GM18505 (cell line): ENCODE data around the gene RDH5.

Experiments
- ATAC-seq: cut with Tn5 transposase; IDR thresholded peaks from one replicate; pipeline ENCODE4 v1.9.1; 2021; ENCODE audit not compliant: unreplicated experiment
- POLR2A ChIP-seq: IDR thresholded peaks from 4 replicates; pipeline ENCODE4 v1.6.1; 2011; ENCODE audit warnings: borderline replicate concordance; ENCODE audit not compliant: insufficient read depth, insufficient read length; ENCODE audit errors: extremely low read depth

Gene RDH5

DNA sequence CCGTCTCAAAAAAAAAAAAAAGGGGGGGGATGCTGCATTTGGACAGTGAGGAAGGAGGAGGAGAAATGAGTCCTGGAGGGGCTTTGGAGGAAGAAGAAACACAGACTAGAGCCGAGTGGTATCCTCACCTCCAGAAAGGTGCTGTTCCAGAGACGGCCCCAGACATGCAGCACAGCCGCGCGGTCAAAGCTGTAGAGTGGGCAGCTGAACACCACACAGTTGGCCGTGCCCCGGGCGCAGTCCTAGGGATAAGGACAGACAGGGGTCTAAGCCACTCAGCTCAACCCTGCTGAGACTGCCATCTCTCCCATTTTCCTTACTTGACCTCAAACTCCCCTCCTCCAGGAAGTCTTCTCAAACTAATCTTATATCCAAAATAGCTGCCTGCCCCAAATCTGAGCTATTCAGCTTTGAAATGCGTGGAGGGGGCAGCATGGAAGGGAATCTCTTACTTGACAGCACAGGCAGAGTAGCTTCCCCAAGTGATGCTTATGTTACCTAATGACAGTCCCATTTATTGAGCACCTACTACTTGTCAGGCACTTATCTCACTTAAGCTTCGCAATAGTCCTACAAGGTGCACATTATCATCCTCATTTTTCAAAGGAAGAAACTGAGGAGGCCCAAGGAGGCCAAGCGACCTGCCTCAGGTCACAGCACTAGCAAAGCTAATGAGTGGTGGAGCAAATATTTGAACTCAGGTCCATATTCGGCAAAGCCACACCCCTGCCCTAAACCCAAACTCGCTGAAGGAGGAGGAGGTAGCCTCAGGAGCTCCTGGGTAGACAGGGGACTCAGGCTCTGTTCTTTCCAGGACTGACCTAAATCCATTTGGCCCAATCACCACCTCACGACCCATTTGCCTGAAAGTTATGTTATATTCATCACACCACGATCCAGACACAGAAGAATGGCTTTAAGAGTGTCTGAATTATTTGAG lies 31.2 kb upstream of the RDH5 start:
- TF ChIP-seq POLR2A: no peak
- no peak for ATAC-seq

DNA sequence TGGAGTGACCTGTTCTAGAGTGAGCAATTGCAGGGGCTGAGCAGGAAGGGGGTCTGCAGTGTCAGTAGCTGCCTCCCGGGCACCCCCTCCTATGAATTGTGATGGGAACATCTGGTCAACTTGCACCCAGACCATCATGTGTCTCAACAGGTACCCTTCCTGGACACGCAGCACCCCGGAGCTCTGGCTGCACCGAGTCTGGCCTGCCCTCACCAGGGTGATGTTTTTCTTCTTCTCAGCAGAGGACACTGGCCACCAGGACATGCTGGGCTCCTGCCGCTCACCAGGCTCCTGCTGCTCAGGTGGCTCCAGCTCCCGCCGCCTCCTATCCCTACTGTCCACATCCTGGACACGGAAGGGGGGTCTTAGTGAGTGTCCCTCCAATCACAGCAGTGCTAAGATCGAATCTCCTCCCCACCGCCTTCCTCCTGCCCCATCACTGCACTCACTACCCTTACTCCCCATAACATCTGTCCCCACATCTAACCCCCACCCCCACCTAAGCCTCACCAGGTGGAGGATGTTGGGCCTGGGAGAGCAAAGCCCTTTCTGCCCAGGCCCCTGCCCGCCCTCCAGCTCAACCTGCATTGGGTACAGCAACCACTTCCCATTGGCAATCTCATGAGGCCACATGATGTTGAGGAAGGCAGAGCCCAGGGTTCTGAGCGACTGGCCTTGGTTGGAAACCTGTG lies 27.4 kb upstream of the RDH5 start:
- no peak for TF ChIP-seq POLR2A
- ATAC-seq: no peak

DNA sequence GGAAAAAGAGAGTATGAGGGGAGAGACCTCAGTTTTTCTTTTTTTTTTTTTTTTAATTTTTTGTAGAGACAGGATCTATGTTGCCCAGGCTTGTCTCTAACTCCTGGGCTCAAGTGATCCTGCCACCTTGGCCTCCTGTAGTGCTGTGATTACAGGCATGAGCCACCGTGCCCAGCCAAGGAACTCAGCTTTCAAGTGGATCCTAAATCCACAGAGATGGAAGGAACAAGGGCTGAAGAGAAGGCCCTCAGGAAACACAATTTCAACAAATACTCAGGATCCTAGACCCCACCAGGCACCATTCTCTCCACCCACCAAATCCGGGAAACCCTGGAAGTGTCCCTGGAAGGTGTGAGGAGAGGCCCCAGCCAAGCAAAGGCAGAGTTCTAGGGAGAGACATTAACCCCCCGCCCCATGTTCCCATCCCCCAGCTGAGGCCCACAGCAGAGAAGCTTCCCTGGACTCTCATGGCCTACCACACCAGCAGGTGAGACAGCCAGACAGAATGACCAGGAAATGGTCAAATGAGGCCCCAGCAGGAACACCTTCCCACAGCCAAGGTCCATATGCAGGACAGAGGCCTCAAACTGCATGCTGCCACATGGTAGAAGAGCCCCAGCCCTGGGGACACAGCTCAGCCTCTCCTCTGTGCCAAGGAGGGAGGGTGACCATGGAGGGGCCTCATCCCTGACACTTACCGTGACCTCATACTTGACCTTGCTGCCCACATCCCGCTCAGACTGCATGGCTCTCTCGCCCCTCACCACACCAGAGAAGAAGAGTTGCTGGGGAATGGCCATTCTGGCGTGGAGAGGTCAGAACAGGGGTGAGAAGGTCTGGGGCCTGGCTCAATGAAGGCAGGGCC lies 26.6 kb upstream of the RDH5 start:
- TF ChIP-seq POLR2A: no peak
- ATAC-seq: no peak

DNA sequence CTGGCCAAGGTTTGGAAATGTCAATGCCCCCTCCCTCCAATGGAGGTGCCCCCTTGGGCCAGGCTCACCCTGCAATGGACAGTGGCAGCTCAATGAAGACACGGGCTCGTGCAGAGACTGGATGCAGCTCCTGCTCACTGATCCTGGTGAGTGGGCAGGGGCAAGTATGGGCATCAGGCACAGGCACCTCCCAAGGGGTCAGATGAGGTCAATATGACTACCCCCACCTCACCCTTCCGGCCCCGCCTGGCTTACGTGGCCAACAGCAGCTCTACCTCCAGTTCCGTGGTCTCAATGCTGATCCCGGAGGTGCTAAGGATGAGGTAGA lies 26.0 kb upstream of the RDH5 start:
- ATAC-seq: no peak
- no peak for TF ChIP-seq POLR2A

DNA sequence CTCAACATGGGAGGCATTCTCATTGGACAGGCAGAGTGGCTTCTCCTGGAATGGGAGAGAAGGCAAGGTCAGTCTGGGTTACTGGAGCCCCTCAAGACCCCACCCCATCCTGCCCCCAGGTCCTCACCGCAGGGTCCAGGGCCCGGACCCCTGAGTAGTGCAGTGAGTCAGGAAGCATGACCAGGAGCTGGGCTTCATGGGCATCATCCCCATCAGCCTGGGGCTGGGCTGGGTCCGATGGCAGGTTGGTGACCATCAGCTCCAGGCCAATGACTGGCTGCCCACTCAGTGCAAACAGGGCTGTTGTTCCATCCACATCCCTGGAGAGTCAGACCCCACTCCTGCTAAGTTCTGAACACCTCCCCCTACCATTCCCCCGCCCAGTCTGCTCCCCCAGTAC lies 25.5 kb upstream of the RDH5 start:
- no peak for TF ChIP-seq POLR2A
- no peak for ATAC-seq

DNA sequence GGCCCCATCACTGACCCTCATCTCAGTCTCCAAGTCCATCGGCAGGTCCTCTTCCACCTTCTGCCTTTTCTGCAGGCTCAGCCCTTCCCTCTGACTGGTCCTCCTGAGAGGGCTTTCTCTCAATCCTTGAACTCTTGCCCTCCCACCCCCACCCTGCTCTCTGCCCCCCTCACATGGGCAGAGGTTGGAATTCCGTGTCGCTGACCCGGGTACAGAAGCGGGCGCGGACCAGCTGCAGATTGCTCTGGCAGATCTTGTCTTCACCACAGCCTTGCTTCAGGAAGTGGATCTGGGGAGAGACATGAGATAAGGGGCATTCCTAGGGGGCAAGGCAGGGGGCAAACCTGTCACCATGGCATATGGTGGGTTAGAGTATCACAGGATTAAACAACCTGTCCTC lies 24.8 kb upstream of the RDH5 start:
- no peak for ATAC-seq

DNA sequence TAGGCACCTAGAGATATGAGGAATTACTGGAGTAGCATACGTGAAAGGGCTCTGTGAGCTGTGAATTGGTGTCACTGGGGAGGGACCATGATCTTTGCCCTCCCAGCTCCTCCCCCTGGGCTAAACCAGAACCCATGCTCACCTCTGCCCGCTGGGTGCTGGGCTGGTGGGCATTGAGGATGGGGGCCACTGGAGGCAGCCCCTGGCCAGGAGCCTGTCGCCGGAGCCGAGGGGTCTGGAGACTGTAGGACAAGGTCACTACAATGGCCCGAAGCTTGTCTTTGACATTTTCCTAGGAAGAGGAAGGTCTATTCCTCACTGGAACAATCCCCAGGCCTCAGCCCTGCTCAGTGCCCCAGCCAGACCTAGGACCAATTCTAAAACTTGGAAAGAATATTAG lies 24.1 kb upstream of the RDH5 start:
- ATAC-seq: no peak
- no peak for TF ChIP-seq POLR2A

More for the DNA sequence above, 24.8 kb upstream of the RDH5 start:
- no peak for TF ChIP-seq POLR2A

DNA sequence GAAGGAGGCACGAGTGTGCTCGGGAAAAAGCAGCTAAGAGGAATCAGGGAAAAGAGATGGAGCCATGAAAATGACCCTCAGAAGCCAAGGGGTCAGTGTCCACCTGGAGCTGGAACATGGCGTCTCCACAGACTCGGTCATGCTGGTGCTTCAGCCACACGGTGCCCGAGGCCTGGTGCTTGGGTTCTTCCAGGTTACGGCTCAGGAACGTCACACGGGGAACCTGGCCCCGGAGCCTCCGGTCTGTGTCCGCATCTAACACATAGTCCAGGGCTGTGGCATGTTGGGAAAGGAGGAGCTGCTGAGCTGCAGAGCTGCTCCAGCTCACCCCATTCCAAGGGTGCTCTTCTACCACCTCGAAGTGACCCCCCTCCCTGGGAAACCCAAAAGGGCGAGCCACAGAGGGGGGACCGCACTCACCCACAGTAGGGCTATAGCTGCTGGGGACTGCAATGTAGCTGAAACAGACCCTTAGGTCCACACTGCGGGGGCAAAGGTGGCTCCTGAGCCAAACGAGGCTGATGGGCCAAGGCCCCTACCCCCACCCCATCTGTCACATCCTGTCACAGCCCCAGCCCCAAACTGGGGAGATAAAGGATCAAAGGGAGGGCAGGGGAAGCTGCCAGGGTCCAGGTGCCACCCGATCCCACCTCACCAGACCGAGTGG lies 23.3 kb upstream of the RDH5 start:
- ATAC-seq: no peak

DNA sequence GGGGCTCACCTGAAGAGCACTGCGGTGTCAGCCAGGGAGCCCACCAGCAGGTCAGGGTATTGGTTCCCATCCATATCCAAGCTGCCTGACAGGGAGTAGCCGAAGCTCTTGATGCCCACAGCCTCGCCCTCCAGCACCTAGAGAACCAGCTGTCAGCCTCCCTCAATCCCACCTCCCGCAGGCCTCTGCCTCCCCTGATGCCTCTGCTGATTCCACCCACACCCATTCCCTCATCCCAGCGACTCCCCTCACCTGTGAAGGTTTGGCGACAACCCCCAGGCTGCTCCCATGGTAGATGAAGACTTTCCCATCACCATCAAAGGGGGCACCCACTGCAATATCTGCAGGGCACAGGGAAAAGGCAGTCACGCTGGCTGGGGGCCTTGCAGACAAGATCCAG lies 22.5 kb upstream of the RDH5 start:
- TF ChIP-seq POLR2A: no peak
- ATAC-seq: no peak

More for the DNA sequence above, 23.3 kb upstream of the RDH5 start:
- TF ChIP-seq POLR2A: no peak

DNA sequence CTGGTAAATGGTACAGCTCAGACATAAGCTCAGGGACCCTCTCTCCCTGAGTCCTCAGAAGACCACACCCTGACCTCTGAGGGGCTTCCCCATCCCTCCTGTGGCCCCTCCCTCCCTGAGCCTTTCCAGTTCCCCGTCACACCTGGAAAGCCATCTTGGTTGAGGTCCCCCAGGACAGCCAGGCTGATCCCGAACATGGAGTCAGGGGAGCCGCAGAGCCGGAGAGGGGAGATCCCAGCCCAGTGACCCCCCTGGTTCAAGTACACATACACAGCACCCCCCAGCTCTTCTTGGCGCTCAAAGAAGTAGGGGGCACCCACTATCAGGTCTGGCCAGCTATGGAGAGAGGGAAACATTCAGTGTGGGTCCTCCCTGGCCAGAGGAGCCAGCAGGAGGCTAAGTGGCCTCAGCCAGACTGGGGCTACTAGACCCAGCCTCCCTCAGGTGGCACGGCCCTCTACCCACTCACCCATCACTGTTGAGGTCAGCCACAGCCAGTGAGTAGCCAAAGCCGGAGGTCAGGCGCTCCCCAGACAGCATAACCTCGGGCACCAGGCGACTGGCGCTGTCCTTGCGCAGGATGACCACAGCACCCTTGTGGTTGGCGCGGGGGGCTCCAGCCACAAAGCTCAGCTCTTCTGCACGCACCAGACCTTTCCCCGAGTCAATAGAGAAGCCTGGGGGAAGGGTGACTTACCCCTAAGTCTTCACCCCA lies 21.8 kb upstream of the RDH5 start:
- TF ChIP-seq POLR2A: no peak
- no peak for ATAC-seq

DNA sequence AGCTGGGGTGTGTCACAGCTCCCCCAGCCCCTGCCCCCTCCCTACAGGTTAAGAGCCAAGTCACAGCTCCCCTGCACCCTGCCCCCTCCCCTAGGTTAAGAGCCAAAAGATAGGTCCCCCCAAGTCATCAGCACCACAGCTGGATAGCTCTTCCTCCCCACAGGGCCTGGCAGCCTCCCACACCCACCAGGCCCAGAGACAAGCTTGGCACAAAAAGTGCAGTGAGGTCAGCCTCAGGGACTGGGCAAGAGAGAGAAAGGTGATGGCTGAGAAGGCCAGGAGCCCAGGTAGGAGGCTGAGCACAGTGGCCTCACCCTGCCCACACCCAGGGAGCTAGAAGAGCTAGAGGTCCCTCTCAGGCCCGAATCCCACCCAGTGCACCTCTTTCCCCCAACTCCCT lies 21.2 kb upstream of the RDH5 start:
- no peak for TF ChIP-seq POLR2A
- no peak for ATAC-seq

DNA sequence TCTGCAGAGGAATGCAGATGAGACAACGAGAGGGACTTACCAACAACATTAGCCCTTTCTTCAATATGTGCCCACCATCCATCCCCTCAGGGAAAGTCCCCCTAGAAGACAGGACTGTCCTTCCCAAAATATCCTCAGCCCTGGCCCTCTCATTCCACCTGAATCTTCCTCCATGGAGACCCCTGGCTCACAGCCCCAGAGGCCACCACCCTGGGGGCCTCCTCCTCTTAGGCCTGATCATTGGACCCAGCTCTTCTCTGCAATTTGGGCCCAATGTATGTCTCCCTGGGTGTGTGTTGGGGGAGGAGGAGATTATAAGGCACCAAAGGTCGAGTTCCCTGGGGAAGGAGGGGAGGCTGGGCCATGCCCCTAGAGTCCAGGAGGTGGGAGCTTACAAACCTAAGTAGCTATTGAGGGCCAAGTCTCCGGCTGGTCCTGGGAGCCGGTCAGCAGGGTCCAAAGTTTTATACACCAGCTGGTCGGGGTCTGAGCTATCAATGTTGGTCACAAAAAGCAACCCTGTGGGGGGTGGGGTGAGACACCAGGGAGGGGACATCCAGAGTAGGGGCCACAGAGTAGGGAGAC lies 20.6 kb upstream of the RDH5 start:
- no peak for ATAC-seq
- no peak for TF ChIP-seq POLR2A
